Osteoblast (primary cell): ENCODE data around the gene CACNA1D. TPM values are rescaled to one million over a fixed set of nuclear protein-coding genes. Genes with fewer than 3 reads are reported as not detected.

ENCODE experiments used
- DNase-seq: peaks from one replicate; pipeline ENCODE4 v3.0.0; 2011; ENCODE audit warnings: low spot score, mixed read lengths; ENCODE audit not compliant: insufficient read length; ENCODE audit errors: missing footprints
- H2AFZ ChIP-seq: 2 replicates; pipeline ENCODE4 v1.6.0; 2011; ENCODE audit warnings: mild to moderate bottlenecking, low read length
- H3K27ac ChIP-seq: 2 replicates; pipeline ENCODE4 v1.5.1; 2011; ENCODE audit warnings: mild to moderate bottlenecking, low read depth, low read length, moderate library complexity
- H3K27me3 ChIP-seq: 2 replicates; pipeline ENCODE4 v1.6.0; 2012; ENCODE audit warnings: mild to moderate bottlenecking, control low read depth, inconsistent platforms, low read length, moderate library complexity; ENCODE audit not compliant: insufficient read depth
- H3K36me3 ChIP-seq: 2 replicates; pipeline ENCODE4 v1.5.1; 2011; ENCODE audit warnings: mild to moderate bottlenecking, low read length, control low read depth, moderate library complexity; ENCODE audit not compliant: insufficient read depth
- H3K4me1 ChIP-seq: 2 replicates; pipeline ENCODE4 v1.5.1; 2011; ENCODE audit warnings: mild to moderate bottlenecking, low read length, control low read depth, moderate library complexity; ENCODE audit not compliant: insufficient read depth
- H3K4me2 ChIP-seq: 2 replicates; pipeline ENCODE4 v1.6.0; 2011; ENCODE audit warnings: mild to moderate bottlenecking, low read length; ENCODE audit not compliant: insufficient read depth
- H3K4me3 ChIP-seq: fragments of 200-600 bp; sonication (generic); 3 replicates; pipeline ENCODE4 v1.5.1; 2012; ENCODE audit warnings: mild to moderate bottlenecking, low read length, inconsistent platforms; ENCODE audit not compliant: insufficient read depth
- H3K79me2 ChIP-seq: 2 replicates; pipeline ENCODE4 v1.6.0; 2012; ENCODE audit warnings: mild to moderate bottlenecking, low read length, control low read depth, inconsistent platforms; ENCODE audit not compliant: insufficient read depth
- H3K9me3 ChIP-seq: 2 replicates; pipeline ENCODE4 v1.5.1; 2011; ENCODE audit warnings: low read depth, low read length, control low read depth
- H4K20me1 ChIP-seq: 2 replicates; pipeline ENCODE4 v1.6.0; 2012; ENCODE audit warnings: mild to moderate bottlenecking, low read length, control low read depth; ENCODE audit not compliant: insufficient read depth
- CTCF ChIP-seq: IDR thresholded peaks from 2 replicates; pipeline ENCODE4 v1.5.1; 2011; ENCODE audit warnings: mild to moderate bottlenecking, low read depth, low read length, moderate library complexity; ENCODE audit errors: extremely low read depth
- total RNA-seq: library from RNA; depleted of rRNA; stranded (reverse); fragments of >200 nt; gene quantifications from 2 replicates; pipeline ENCODE4 v1.2.3, GENCODE V29; 2012

Gene CACNA1D
- total RNA-seq, 1 donor = under 0.01 TPM

- Histone ChIP-seq H3K27me3 (no peaks in the 10 kb centered on the region), H3K4me3 (no peak overlapping the region), H3K79me2 (no peaks in the 10 kb centered on the region), H3K27ac (no peak overlapping the region), H3K4me2 (no peak overlapping the region), H2AFZ (no peak overlapping the region), H4K20me1 (no peaks in the 10 kb centered on the region), H3K4me1 (peaks cover 32% of the 10 kb centered on the region), H3K36me3 (no peaks in the 10 kb centered on the region), H3K9me3 (no peaks in the 10 kb centered on the region)
- no peak for DNase-seq
- no peak for TF ChIP-seq CTCF
Measured at GRCh38 chr3:53803124-53803815, 308.9 kb downstream of the CACNA1D start.

GRCh38 chr3:53803816-53804695, 309.6 kb downstream of the CACNA1D start:
- H4K20me1 ChIP-seq = no peaks in the 10 kb centered on the region
- no peak for TF ChIP-seq CTCF
- H3K4me1 ChIP-seq = peaks cover 32% of the 10 kb centered on the region
- peak overlapping the region; percentile 2 for H3K4me3 ChIP-seq
- H3K4me2 ChIP-seq = peak overlapping the region; percentile 23
- no peaks in the 10 kb centered on the region for H3K79me2 ChIP-seq
- H3K27ac ChIP-seq = peak overlapping the region; percentile 78
- H3K9me3 ChIP-seq = no peaks in the 10 kb centered on the region
- H2AFZ ChIP-seq = peak overlapping the region; percentile 48
- no peak for DNase-seq
- H3K27me3 ChIP-seq = no peaks in the 10 kb centered on the region
- no peaks in the 10 kb centered on the region for H3K36me3 ChIP-seq

GRCh38 chr3:53804697-53805462, 310.5 kb downstream of the CACNA1D start:
- TF ChIP-seq CTCF = no peak
- Histone ChIP-seq H3K4me1 (peaks cover 32% of the 10 kb centered on the region), H3K9me3 (no peaks in the 10 kb centered on the region), H3K27ac (peak overlapping the region; percentile 78), H3K27me3 (no peaks in the 10 kb centered on the region), H3K4me3 (peak overlapping the region; percentile 5), H3K36me3 (no peaks in the 10 kb centered on the region), H3K4me2 (peak overlapping the region; percentile 44), H4K20me1 (no peaks in the 10 kb centered on the region), H2AFZ (peak overlapping the region; percentile 48), H3K79me2 (no peaks in the 10 kb centered on the region)
- DNase-seq = peak; percentile 98
